Stimulated activated CD4-positive, alpha-beta T cell treated with anti-CD3 and anti-CD28 coated beads, Interleukin-4, amount 100 ng/mL, for 4 hours (primary cell): ENCODE measurements around the gene FIS1.
A peak's percentile ranks its signal among the peaks of the same experiment; 100 is the strongest.
"Not testable (repeated sequence)": the region's sequence is repeated elsewhere in the genome, so short reads cannot be mapped to it uniquely, and the experiment has no call there.

Experiments
- DNase-seq, 2 experiments: peaks; one replicate each; pipeline ENCODE4 v3.0.0-alpha.2; 2020

The FIS1 gene

DNA sequence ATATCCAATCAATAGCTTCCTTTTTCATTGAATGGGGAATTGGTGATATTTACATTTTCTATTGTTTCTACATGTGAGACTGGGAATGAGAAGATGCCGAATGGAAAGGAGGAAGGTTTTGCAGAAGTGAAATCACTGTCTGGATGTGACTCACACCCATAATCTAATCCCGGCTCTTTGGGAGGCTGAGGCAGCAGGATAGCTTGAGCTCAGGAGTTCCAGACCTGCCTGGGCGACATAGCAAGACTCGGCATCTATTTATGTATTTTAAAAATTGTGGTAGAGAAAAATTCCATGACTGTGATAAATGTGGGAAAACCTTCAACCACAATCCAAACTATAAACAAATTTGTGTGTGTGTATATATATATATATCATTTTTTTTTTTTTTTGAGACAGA is 10.9 kb upstream of the FIS1 start:
- no peak for DNase-seq

GRCh38 chr7:101253199-101253598 is 8.3 kb upstream of the FIS1 start:
- DNase-seq = not testable (repeated sequence)

GRCh38 chr7:101251871-101252659 is 7.2 kb upstream of the FIS1 start:
- peak; percentile 98 to 99 for DNase-seq

GRCh38 chr7:101250324-101250723 is 5.4 kb upstream of the FIS1 start:
- no peak for DNase-seq

DNA sequence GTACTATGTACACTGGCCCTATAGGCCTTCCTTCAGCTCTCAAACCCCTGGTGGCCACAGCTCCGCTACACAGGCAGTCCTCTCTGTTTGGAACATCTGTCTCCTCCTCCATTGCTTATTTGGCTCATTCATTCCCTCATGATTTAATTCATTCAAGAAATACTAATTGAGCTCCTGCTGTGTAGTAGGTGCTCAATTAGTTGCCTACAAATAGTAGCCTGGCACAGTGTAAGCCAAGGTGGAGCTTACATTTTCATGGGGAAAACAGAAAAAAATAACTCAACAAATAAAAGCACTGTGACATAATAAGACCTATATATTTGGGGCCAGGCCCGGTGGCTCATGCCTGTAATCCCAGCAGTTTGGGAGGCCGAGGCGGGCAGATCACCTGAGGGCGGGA is 3.4 kb upstream of the FIS1 start:
- DNase-seq = no peak

DNA sequence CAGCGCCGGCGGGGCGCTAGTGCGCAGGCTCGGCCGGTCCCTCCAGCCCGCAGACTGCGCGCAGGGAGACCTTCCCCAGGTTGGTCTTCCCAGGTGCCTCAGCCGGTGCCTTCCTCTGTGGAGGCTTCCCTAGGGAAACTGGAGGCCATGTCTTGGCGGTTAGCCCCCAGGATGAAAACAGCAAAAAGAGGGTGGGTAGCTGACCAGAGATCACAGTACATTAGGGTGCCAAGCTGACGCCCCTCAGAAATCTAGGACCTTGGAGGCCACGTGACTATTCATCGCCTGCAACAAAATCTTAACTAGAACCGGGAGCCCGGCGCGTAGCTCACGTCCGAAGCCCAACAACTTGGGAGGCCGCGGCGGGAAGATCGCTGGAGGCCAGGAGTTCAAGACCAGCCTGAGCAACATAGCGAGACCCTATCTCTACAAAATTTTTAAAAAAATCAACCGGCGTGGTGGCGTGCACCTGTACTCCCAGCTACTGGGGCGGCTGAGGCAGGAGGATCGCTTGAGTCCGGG is 327 bp upstream of the FIS1 start:
- no peak for DNase-seq

DNA sequence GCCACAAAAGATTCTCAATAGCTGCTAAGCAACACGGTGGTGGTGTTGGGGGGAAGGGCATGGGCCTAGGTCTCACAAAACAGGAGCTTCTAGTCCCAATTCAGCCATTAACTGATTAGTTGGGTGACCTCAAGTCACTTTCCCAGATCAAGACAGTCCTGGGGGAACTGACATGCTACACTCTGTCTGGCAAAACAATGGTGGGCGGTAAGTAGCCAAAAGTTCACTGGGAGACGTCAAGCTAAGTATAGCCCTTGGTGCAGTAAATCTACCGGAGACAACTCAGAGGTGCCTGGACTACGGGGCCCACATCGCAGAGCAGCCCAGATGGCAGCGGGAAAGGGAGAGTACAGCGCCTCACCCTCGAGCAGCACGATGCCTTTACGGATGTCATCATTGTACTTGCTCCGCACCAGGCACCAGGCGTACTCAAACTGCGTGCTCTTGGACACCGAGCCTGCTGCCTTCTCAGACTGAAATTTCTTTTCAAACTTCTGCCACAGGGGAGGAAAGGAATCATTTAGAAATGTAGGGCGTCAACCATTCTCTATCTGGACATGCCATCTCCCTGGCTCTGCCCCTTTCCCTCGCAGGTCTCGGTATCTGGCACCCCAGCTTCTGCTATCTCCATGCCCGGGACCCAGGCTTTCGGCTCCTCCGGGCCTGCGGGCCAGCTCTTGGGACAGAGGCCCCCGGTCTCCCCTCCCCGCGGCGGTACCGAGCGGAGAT is 1.1 kb downstream of the FIS1 start:
- DNase-seq = no peak

DNA sequence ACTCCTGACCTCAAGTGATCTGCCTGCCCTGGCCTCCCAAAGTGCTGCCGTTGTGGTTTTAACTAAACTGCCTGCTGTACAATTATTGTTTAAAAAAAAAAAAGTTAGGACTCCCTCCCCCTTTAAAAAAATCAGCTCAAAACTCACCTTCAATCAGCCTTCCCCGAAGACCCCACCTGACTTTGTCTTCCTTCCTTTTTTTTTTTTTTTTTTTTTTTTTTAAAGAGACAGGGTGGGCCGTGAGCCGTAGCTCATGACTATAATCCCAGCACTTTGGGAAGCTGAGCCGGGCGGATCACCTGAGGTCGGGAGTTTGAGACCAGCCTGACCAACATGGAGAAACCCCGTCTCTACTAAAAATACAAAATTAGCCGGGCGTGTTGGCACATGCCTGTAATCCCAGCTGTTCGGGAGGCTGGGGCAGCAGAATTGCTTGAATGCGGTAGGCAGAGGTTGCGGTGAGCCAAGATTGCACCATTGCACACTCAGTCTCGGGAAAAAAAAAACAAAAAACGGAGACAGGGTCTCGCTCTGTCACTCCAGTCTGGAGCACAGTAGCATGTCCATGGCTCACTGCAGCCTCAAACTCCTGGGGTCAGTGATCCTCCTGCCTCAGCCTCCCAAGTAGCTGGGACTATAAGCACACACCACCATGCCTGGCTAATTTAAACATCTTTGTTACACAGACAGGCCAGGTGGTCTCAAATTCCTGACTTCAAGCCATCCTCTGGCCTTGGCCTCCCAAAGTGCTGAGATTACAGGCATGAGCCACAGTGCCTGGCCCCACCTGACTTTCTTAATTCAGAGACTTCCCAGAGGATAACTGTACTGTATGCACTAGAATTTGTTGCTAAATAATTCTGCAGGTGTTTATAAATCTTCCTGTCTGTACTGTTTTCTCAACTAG is 3.2 kb downstream of the FIS1 start:
- DNase-seq = no peak

DNA sequence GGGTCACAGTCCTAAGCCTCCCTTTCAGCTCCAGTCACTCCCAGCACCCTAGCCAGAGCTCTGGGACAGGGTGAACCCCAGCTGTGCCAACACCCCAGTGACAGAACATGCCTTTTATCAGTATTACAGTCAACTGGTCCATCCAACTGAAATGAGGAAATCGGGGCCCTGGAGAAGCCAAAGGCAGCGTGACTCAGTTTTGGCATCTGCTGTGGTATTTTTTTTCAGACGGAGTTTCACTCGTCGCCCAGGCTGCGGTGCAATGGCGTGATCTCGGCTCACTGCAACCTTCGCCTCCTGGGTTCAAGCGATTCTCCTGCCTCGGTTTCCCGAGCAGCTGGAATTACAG is 3.9 kb downstream of the FIS1 start:
- DNase-seq = no peak

- DNase-seq = no peak
Measured at GRCh38 chr7:101240226-101241014, 4.5 kb downstream of the FIS1 start.

- DNase-seq = no peak
Measured at GRCh38 chr7:101239951-101240220, 5.0 kb downstream of the FIS1 start.

DNA sequence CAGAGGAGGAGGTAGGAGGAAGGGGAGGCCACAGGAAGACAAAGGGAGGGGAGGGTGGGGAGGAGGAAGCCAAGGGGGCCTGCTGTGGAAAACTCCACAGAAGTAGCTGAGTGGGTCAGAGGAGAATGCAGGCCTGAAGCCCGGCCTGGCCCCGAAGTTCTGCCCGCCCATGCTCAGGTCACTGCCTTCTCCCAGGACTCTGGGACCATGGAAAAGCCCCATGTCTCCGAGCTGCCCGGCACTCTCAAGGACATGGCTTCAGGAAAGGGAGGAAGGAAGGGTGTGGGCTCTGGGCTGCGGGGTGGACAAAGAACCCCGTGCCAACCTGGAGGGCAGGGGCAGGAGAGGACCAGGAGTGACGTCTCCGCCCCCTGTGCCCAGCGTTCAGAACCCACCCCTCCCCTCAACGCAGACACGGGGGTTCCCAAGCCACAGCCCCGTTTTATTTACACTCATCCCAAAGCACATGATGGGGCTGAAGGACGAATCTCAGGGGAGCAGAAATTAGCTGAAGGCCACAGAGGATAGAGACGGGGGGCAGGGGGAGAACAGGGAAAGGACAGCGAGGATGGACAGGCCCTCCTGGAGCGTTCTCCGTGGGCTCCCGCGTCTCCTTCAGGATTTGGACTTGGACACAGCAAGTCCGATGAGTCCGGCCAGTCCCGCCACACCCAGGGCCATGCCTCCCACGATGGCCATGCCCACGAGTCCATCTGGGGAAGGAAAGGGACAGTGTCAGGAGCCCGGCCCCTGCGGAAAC is 5.5 kb downstream of the FIS1 start:
- no peak for DNase-seq

DNA sequence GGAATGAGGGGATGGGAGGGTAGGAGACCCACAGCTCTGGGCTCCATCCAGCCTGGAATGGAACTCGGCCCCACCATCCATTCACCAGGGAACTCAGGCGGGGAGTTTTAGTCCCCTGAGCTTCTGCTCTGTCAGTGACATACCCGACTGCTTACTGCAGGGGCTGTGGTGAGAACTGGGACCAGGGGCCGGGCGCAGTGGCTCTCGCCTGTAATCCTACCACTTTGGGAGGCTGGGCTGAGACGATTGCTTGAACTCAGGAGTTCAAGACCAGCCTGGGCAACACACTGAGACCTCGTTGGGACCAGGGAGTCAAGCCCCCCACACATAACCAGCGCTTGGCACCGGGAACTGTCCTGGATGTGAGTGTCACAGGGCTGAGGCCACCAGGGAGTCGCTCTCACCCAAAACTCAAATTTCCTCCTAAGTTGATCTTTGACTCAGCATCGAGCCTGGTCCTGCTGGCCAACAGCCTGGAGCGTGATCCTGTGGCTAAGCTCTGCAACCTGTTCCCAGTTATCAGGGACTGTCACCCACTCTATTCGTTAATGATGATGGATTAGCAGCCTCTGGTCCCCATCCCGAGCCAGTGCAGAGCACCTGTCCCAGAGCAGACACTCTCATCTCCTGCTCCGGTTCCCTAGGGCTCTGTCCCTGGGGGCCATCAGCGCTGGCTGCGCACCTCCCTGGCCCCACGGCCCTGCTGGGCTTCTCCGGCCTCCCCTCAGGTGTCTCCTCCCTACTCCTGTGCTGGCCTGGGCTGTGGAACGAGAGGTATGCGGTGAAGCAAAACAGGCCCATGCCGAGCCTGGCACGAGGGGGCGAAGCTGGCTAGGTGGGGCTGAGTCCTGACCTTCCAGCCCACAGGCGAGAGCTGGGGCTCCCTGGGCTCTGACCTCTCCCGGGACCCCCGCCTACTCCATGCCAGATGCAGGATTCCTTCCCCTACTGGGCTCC is 6.4 kb downstream of the FIS1 start:
- DNase-seq = no peak

GRCh38 chr7:101237206-101238067 is 7.4 kb downstream of the FIS1 start, which contains the start of gene CLDN15:
Gene CLDN15 (minus strand): TSS chr7:101237802. CDS start chr7:101237581, 221 bp downstream.
- no peak for DNase-seq

DNA sequence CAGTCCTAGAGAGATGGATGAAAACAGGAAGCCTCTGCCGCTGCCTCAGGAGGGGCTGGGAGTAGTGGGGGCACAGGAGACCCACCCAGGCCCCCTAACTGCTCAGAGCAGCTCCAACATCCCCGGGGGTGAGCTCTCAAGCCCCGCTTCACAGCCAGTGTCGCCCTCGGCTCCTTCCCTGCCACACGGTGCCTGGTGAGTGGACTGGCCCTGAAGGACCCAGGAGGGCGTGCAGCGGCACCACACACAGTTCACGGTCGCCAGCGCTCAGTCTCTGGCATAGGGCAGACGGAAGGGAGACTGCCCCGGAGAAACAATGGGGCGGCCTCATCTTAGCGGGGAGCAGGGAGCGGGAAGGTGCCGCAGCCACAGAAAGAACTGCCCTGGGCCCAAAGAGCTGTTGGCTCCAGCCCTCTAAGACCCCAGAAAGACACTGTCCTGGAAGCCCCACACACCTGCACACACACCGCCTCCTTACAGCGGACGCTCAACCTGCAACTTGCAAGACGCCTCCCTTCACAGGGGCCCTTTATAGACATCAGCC is 8.5 kb downstream of the FIS1 start:
- no peak for DNase-seq

DNA sequence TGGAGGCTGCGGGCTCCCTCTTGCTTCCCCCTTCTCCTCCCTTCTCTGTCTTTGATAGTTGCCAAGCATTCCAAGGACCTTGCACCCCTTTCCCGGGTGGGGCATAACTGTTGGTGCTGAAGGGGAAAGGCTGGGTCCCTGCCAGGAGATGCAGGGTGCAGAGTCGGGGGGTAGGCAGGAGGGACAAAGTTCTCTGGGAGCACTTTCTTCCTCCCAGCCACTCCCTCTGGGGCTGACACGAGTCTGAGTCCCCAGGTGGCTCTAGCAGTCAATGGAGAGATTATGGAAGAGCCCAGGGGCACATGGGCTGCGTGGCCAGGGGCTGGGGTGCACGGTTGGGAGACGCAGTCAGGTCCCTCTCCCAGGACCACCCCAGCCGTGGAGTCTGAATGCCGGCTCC is 9.4 kb downstream of the FIS1 start:
- DNase-seq = no peak

GRCh38 chr7:101235050-101235449 is 9.8 kb downstream of the FIS1 start:
- DNase-seq = no peak

- no peak for DNase-seq
Measured at GRCh38 chr7:101234636-101235035, 10.2 kb downstream of the FIS1 start.

DNA sequence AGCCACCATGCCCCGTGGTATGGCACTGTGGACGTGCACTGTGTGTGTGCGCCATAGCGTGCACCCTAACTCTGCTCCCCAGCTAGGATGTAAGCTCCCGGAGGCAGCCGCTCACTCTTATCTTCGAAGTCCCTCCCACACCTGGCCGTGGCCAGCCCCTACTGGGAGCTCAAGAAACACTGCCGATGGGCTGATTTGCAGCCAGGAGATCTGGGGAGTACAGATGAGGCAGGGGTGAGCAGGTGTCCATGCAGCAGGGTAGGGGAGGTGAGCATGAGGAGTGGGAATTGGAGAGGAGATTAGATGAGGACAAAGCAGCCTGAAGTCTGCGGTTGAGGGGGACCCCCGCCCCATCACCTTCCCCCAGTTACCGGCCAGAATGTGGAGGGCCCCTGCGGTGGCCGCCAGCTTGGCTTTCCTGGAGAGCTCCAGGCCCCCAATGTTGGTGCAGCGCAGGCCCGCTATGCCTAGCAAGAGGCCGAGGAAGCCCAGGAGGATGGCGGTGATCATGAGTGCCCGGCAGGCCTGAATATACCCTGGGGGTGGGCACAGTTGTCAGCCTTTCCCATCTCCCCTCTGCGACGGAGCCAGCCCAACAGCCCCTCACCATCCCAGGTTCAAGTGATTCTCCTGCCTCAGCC is 10.9 kb downstream of the FIS1 start:
- no peak for DNase-seq
